Measurements from ENCODE around the gene ARHGEF19. TPM values are rescaled to one million over a fixed set of nuclear protein-coding genes. Genes with fewer than 3 reads are reported as not detected.

ARHGEF19 gene
- total and polyA plus RNA-seq, 10 of the 15 experiments (the other 5 are each of a cell fraction or from before 2014, with no cell fraction given) = 0.15 to 2.9 (median 0.67) TPM; not detected in 1

DNA sequence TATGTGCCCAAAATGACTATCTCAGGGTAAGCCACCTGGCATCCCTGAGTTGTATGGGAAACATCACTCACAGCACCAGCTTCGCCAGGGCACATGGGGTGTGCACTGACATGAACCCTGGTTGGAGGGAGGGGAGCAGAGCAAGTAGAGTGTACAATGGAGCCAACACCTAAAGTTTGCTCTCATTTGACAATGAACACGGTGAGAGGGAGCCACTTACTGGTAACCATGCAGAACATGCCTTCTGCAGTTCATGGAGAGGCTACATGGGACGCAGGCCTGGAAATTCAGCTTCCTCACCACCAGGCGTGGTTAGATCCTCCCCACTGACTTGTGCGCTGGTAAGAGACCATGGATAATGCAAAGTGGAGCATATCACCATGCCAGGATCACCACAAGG, 34.5 kb upstream of the ARHGEF19 start:
- DNase-seq (ENCODE audit: low read depth, low spot score) = no peak
- FAIRE-seq = no peak
- Histone ChIP-seq H3K27me3 (replicated peaks in 1 of 2; ENCODE audit: control insufficient read depth in 2 of 2, insufficient read depth in 2 of 2, low read length in 1 of 2) (no peaks in the 10 kb centered on the region), H3K4me2 (ENCODE audit: control insufficient read depth, insufficient read depth) (no peak overlapping the region), H3K79me2 (ENCODE audit: control insufficient read depth, insufficient read depth, low read length) (no peaks in the 10 kb centered on the region), H3K4me1 (ENCODE audit: control insufficient read depth, insufficient read depth, low read length) (peaks cover 20% of the 10 kb centered on the region), H2AFZ (ENCODE audit: control insufficient read depth, low read depth, low read length) (no peak overlapping the region), H3K9me3 (replicated peaks; ENCODE audit: control insufficient read depth, insufficient read depth, low read length) (no peaks in the 10 kb centered on the region), H3K9ac (ENCODE audit: control insufficient read depth, insufficient read depth, low read length) (no peak overlapping the region), H3K36me3 (ENCODE audit: control insufficient read depth in 2 of 2, insufficient read depth in 2 of 2, low read length in 1 of 2) (peaks cover 10 to 12% of the 10 kb centered on the region in 2 experiments; a peak in 3 of 4 replicates), H4K20me1 (ENCODE audit: control insufficient read depth, insufficient read depth) (no peaks in the 10 kb centered on the region), H3K27ac (ENCODE audit: control insufficient read depth, insufficient read depth) (no peak overlapping the region), H3K4me3 (no peak overlapping the region)
- 85% methylated on average over 5 of the region's 5 CpGs for WGBS (ENCODE audit: insufficient coverage, insufficient replicate concordance, low lambda C conversion rate, missing lambda C conversion rate)
- ChIA-PET CTCF (interaction anchor here (1.9 to 3.4 kb wide), 3 partner anchors 57 to 167 kb away, joined by 4 to 27 read pairs (median 20); no protein-coding TSS in a partner anchor), RAD21 (ENCODE audit: unreplicated experiment) (interaction anchor here (1.2 kb wide), 1 partner anchor 168 kb away, joined by 8 read pairs; no protein-coding TSS in a partner anchor), POLR2A (no interaction called here), SMC1A (ENCODE audit: uncharacterized antibody, unreplicated experiment) (interaction anchor here (0.6 to 3.1 kb wide), 5 partner anchors 11 to 167 kb away, joined by 3 to 16 read pairs (median 5); partner anchors contain the start of gene CPLANE2)
- BruUV-seq (replicated peaks) = no TSS peak
- ATAC-seq = no peak
- intact Hi-C loops (cut with micrococcal nuclease; ENCODE audit: unreplicated experiment) = loop anchor here (5.0 kb wide), 1 partner anchor 115 kb away; no protein-coding TSS in a partner anchor
- in situ Hi-C loops (cut with MboI) = no loop called here
- TF ChIP-seq ATF7 (IDR thresholded peaks at IDR 0.05; ENCODE audit: low read depth) = no peak
- TF ChIP-seq, protein P1, sequence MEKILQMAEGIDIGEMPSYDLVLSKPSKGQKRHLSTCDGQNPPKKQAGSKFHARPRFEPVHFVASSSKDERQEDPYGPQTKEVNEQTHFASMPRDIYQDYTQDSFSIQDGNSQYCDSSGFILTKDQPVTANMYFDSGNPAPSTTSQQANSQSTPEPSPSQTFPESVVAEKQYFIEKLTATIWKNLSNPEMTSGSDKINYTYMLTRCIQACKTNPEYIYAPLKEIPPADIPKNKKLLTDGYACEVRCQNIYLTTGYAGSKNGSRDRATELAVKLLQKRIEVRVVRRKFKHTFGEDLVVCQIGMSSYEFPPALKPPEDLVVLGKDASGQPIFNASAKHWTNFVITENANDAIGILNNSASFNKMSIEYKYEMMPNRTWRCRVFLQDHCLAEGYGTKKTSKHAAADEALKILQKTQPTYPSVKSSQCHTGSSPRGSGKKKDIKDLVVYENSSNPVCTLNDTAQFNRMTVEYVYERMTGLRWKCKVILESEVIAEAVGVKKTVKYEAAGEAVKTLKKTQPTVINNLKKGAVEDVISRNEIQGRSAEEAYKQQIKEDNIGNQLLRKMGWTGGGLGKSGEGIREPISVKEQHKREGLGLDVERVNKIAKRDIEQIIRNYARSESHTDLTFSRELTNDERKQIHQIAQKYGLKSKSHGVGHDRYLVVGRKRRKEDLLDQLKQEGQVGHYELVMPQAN (conservative IDR thresholded peaks at IDR 0.05) = no peak
- TF ChIP-seq, protein P2, sequence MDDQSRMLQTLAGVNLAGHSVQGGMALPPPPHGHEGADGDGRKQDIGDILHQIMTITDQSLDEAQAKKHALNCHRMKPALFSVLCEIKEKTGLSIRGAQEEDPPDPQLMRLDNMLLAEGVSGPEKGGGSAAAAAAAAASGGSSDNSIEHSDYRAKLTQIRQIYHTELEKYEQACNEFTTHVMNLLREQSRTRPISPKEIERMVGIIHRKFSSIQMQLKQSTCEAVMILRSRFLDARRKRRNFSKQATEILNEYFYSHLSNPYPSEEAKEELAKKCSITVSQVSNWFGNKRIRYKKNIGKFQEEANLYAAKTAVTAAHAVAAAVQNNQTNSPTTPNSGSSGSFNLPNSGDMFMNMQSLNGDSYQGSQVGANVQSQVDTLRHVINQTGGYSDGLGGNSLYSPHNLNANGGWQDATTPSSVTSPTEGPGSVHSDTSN (IDR thresholded peaks at IDR 0.05; ENCODE audit: insufficient replicate concordance, low read depth, low read length) = no peak
- no peak for TF ChIP-seq CHD2 (IDR thresholded peaks at IDR 0.05; ENCODE audit: borderline replicate concordance, low read depth, low read length)
- TF ChIP-seq NR2C2 (IDR thresholded peaks at IDR 0.05; ENCODE audit: borderline replicate concordance, control insufficient read depth, insufficient read length, low read depth) = no peak
- TF ChIP-seq, protein P3, sequence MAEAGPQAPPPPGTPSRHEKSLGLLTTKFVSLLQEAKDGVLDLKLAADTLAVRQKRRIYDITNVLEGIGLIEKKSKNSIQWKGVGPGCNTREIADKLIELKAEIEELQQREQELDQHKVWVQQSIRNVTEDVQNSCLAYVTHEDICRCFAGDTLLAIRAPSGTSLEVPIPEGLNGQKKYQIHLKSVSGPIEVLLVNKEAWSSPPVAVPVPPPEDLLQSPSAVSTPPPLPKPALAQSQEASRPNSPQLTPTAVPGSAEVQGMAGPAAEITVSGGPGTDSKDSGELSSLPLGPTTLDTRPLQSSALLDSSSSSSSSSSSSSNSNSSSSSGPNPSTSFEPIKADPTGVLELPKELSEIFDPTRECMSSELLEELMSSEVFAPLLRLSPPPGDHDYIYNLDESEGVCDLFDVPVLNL (IDR thresholded peaks at IDR 0.05; ENCODE audit: low read depth, low read length) = no peak
- TF ChIP-seq, protein P4, sequence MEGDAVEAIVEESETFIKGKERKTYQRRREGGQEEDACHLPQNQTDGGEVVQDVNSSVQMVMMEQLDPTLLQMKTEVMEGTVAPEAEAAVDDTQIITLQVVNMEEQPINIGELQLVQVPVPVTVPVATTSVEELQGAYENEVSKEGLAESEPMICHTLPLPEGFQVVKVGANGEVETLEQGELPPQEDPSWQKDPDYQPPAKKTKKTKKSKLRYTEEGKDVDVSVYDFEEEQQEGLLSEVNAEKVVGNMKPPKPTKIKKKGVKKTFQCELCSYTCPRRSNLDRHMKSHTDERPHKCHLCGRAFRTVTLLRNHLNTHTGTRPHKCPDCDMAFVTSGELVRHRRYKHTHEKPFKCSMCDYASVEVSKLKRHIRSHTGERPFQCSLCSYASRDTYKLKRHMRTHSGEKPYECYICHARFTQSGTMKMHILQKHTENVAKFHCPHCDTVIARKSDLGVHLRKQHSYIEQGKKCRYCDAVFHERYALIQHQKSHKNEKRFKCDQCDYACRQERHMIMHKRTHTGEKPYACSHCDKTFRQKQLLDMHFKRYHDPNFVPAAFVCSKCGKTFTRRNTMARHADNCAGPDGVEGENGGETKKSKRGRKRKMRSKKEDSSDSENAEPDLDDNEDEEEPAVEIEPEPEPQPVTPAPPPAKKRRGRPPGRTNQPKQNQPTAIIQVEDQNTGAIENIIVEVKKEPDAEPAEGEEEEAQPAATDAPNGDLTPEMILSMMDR (IDR thresholded peaks at IDR 0.05 in 2 of 3, conservative IDR thresholded peaks at IDR 0.05 in 1 of 3; ENCODE audit: control insufficient read depth in 2 of 3, extremely low read depth in 1 of 3, insufficient read depth in 1 of 3, low read depth in 3 of 3, low read length in 3 of 3) = no peak
- TF ChIP-seq BHLHE40 (IDR thresholded peaks at IDR 0.05; ENCODE audit: borderline replicate concordance in 1 of 2, low read depth in 2 of 2, low read length in 1 of 2) = no peak
- no peak for TF ChIP-seq CEBPB (IDR thresholded peaks at IDR 0.05; ENCODE audit: borderline replicate concordance in 1 of 2, low read depth in 2 of 2, low read length in 2 of 2)
- TF ChIP-seq, protein P5, sequence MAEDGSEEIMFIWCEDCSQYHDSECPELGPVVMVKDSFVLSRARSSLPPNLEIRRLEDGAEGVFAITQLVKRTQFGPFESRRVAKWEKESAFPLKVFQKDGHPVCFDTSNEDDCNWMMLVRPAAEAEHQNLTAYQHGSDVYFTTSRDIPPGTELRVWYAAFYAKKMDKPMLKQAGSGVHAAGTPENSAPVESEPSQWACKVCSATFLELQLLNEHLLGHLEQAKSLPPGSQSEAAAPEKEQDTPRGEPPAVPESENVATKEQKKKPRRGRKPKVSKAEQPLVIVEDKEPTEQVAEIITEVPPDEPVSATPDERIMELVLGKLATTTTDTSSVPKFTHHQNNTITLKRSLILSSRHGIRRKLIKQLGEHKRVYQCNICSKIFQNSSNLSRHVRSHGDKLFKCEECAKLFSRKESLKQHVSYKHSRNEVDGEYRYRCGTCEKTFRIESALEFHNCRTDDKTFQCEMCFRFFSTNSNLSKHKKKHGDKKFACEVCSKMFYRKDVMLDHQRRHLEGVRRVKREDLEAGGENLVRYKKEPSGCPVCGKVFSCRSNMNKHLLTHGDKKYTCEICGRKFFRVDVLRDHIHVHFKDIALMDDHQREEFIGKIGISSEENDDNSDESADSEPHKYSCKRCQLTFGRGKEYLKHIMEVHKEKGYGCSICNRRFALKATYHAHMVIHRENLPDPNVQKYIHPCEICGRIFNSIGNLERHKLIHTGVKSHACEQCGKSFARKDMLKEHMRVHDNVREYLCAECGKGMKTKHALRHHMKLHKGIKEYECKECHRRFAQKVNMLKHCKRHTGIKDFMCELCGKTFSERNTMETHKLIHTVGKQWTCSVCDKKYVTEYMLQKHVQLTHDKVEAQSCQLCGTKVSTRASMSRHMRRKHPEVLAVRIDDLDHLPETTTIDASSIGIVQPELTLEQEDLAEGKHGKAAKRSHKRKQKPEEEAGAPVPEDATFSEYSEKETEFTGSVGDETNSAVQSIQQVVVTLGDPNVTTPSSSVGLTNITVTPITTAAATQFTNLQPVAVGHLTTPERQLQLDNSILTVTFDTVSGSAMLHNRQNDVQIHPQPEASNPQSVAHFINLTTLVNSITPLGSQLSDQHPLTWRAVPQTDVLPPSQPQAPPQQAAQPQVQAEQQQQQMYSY (CRISPR knock-in tag; IDR thresholded peaks at IDR 0.05) = no peak
- TF ChIP-seq EGR1 (IDR thresholded peaks at IDR 0.05; ENCODE audit: borderline replicate concordance in 1 of 2, low read depth in 2 of 2, low read length in 2 of 2) = no peak
- no peak for TF ChIP-seq SUZ12 (IDR thresholded peaks at IDR 0.05; ENCODE audit: unreplicated experiment)

All from GM12878 (cell line).